Fibroblast of lung (primary cell): ENCODE data around the gene C10orf90. TPM values are rescaled to one million over a fixed set of nuclear protein-coding genes. Genes with fewer than 3 reads are reported as not detected.

Source experiments
- DNase-seq, 2 donors: peaks; one replicate each; pipeline versions ENCODE4 v3.0.0 to v3.0.0-alpha.2; 2010; ENCODE audit warnings: low read depth in 2 of 2
- H2AFZ ChIP-seq: 2 replicates; pipeline ENCODE4 v1.5.1; 2012; ENCODE audit warnings: low read length, control low read depth, inconsistent platforms
- H3K27ac ChIP-seq: 2 replicates; pipeline ENCODE4 v1.5.1; 2011; ENCODE audit warnings: low read length, control low read depth; ENCODE audit not compliant: insufficient read depth
- H3K27me3 ChIP-seq: 2 replicates; pipeline ENCODE4 v1.5.1; 2011; ENCODE audit warnings: mild to moderate bottlenecking, low read length; ENCODE audit not compliant: control insufficient read depth, insufficient read depth
- H3K36me3 ChIP-seq: 2 replicates; pipeline ENCODE4 v1.5.1; 2011; ENCODE audit warnings: low read length; ENCODE audit not compliant: control insufficient read depth, insufficient read depth
- H3K4me1 ChIP-seq: 2 replicates; pipeline ENCODE4 v1.5.1; 2011; ENCODE audit warnings: low read length; ENCODE audit not compliant: control insufficient read depth, insufficient read depth; ENCODE audit errors: extremely low read depth
- H3K4me2 ChIP-seq: 2 replicates; pipeline ENCODE4 v1.5.1; 2011; ENCODE audit warnings: low read length, control low read depth; ENCODE audit not compliant: insufficient read depth; ENCODE audit errors: extremely low read depth
- H3K4me3 ChIP-seq, 4 experiments: fragments of 200-600 bp in 1 of 4; sonication (generic) in 1 of 4; replicated peaks in 1 of 4; 2 replicates each; pipeline ENCODE4 v1.5.1; 2011 to 2016; ENCODE audit warnings: low read length in 4 of 4, low read depth in 3 of 4, mild to moderate bottlenecking in 3 of 4, control low read depth in 2 of 4, inconsistent platforms in 1 of 4, mixed read lengths in 1 of 4; ENCODE audit not compliant: insufficient read depth in 1 of 4; ENCODE audit errors: control extremely low read depth in 1 of 4
- H3K79me2 ChIP-seq: 2 replicates; pipeline ENCODE4 v1.5.1; 2012; ENCODE audit warnings: mild to moderate bottlenecking, low read length, inconsistent platforms; ENCODE audit not compliant: control insufficient read depth, insufficient read depth
- H3K9ac ChIP-seq: 2 replicates; pipeline ENCODE4 v1.5.1; 2011; ENCODE audit warnings: mild to moderate bottlenecking, low read length, control low read depth; ENCODE audit not compliant: insufficient read depth
- H3K9me3 ChIP-seq: 2 replicates; pipeline ENCODE4 v1.5.1; 2012; ENCODE audit warnings: low read depth, low read length; ENCODE audit not compliant: control insufficient read depth, insufficient read depth
- H4K20me1 ChIP-seq: 2 replicates; pipeline ENCODE4 v1.5.1; 2011; ENCODE audit warnings: low read length; ENCODE audit not compliant: control insufficient read depth, insufficient read depth; ENCODE audit errors: extremely low read depth
- EZH2 ChIP-seq: IDR thresholded peaks from 2 replicates; pipeline ENCODE4 v1.5.1; 2012; ENCODE audit warnings: low read length, control low read depth, mild to moderate bottlenecking; ENCODE audit errors: missing control alignments
- polyA plus RNA-seq, 2 donors: library from polyadenylated mRNA; depleted of rRNA in 1 of 2; stranded (reverse) in 1 of 2; unstranded in 1 of 2; fragments of >200 nt; gene quantifications; 2 replicates each; pipeline ENCODE4 v1.2.1, GENCODE V29; 2011 to 2012; ENCODE audit warnings: missing spikeins in 1 of 2
- total RNA-seq: library from RNA; depleted of rRNA; stranded (reverse); fragments of >200 nt; gene quantifications from 2 replicates; pipeline ENCODE4 v1.2.1, GENCODE V29; 2014
- TF ChIP-seq, protein P1 (sequence below), 2 donors: IDR thresholded peaks in 1 of 2; conservative IDR thresholded peaks in 1 of 2; 1 replicate in 1 of 2; 2 replicates in 1 of 2; pipeline ENCODE4 v1.5.1; 2011 to 2012; ENCODE audit warnings: low read length in 2 of 2, control low read depth in 1 of 2, inconsistent platforms in 1 of 2, low read depth in 1 of 2, mild to moderate bottlenecking in 1 of 2

The C10orf90 gene
- total and polyA plus RNA-seq, 2 donors (not counting 1 experiment from before 2014, with no cell fraction given): 0.17 to 0.65 TPM

DNA sequence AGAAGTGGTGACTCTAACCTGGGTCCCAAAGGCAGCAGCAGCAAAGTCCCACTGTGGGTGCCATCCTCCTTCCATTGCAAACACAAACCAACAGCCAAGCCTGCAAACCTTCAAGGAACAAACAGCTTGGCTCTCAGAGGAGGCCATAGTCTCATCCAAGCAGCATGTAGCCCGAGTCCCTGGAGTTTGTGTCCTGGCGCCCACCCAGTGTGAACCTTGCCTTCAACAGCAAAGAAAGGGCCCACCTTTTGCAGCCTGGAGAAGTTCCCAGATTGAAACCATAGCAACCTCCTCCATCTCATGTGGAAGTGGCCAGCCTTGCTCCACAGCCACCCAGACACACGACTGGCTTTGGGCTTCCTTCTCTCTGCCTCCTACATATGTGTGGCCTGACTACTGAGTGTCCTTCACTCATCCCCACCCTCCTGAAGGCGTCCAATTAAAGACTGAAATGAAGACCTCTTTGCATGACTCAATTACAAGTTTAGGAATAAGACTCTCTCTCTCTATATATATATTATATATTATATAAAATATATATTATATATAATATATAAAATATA, 106.1 kb downstream of the C10orf90 start:
- Histone ChIP-seq H3K4me1 (no peaks in the 10 kb centered on the region), H4K20me1 (no peaks in the 10 kb centered on the region), H3K27ac (no peak overlapping the region), H3K27me3 (peaks cover 6% of the 10 kb centered on the region), H3K4me2 (no peak overlapping the region), H2AFZ (no peak overlapping the region), H3K79me2 (no peaks in the 10 kb centered on the region), H3K9me3 (no peaks in the 10 kb centered on the region), H3K36me3 (no peaks in the 10 kb centered on the region), H3K9ac (no peak overlapping the region), H3K4me3 (no peak overlapping the region)
- DNase-seq: no peak
- TF ChIP-seq, protein P1, sequence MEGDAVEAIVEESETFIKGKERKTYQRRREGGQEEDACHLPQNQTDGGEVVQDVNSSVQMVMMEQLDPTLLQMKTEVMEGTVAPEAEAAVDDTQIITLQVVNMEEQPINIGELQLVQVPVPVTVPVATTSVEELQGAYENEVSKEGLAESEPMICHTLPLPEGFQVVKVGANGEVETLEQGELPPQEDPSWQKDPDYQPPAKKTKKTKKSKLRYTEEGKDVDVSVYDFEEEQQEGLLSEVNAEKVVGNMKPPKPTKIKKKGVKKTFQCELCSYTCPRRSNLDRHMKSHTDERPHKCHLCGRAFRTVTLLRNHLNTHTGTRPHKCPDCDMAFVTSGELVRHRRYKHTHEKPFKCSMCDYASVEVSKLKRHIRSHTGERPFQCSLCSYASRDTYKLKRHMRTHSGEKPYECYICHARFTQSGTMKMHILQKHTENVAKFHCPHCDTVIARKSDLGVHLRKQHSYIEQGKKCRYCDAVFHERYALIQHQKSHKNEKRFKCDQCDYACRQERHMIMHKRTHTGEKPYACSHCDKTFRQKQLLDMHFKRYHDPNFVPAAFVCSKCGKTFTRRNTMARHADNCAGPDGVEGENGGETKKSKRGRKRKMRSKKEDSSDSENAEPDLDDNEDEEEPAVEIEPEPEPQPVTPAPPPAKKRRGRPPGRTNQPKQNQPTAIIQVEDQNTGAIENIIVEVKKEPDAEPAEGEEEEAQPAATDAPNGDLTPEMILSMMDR (conservative IDR thresholded peaks at IDR 0.05 in 1 of 2, IDR thresholded peaks at IDR 0.05 in 1 of 2; ENCODE audit: low read depth in 1 of 2, low read length in 2 of 2): no peak
- no peak for TF ChIP-seq EZH2

DNA sequence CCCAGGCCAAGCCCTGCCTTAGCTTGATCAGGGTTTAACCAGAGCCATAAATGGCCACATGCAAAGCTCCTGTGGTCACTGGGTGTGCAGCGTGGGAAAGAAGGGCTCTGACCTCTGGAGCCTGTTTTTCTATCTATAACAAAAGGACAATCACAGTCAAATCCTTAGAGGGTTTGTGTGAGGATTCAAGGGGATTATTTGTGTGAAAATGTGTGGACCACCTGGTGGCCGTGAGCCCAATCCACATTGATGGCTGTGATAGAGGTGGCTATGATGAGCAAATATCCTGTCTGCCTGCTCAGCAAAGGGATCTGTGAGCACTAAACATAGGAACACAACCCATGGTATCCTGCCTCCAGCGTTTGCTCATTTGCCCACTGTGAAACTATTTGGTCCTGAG, 107.1 kb downstream of the C10orf90 start:
- H3K4me3 ChIP-seq: no peak overlapping the region
- no peaks in the 10 kb centered on the region for H3K4me1 ChIP-seq
- no peak for TF ChIP-seq EZH2
- TF ChIP-seq, protein P1 (conservative IDR thresholded peaks at IDR 0.05 in 1 of 2, IDR thresholded peaks at IDR 0.05 in 1 of 2; ENCODE audit: low read depth in 1 of 2, low read length in 2 of 2): no peak
- H3K4me2 ChIP-seq: no peak overlapping the region
- no peak overlapping the region for H3K9ac ChIP-seq
- no peak overlapping the region for H2AFZ ChIP-seq
- DNase-seq: no peak
- no peaks in the 10 kb centered on the region for H3K36me3 ChIP-seq
- H3K9me3 ChIP-seq: no peaks in the 10 kb centered on the region
- no peak overlapping the region for H3K27ac ChIP-seq
- H3K27me3 ChIP-seq: peaks cover 6% of the 10 kb centered on the region
- no peaks in the 10 kb centered on the region for H3K79me2 ChIP-seq
- no peaks in the 10 kb centered on the region for H4K20me1 ChIP-seq

DNA sequence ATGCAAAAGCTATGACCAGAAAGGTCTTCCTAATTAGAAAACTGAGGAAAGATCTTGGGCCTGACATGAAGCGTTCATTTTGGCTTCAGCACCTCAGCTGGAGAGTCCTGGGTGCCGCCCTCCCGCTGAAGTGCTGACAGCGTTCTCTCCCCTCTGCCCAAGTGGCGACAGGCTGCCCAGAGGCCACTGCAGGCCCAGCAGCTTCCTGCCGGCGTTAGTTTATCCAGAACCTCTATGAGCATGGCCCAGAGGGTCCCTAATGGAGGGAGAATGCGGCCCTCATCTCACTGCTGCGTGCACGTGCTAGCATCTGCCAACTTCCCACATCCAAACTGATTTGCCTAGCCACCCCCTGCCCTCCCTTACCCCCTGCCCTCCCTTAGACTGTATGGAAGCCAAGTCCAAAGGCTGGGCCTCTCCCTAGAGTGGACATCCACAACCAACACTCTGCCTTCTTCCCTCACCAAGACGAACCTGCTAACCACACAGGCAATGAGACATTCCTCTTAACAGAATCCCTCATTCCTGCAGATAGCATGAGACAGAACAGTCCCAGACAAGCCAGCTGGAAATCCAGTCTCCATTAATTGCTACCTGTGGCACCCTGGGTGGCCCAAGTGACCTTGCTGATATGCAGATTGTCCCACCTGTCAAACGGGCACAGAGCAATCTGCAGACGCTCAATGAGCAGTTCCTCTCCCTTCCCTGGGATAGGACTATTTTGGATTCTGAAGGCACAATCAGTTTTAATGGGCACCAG, 108.4 kb downstream of the C10orf90 start:
- H3K9me3 ChIP-seq: no peaks in the 10 kb centered on the region
- H4K20me1 ChIP-seq: no peaks in the 10 kb centered on the region
- H3K9ac ChIP-seq: no peak overlapping the region
- H3K27me3 ChIP-seq: peaks cover 6% of the 10 kb centered on the region
- TF ChIP-seq, protein P1 (conservative IDR thresholded peaks at IDR 0.05 in 1 of 2, IDR thresholded peaks at IDR 0.05 in 1 of 2; ENCODE audit: low read depth in 1 of 2, low read length in 2 of 2): no peak
- TF ChIP-seq EZH2: no peak
- H3K36me3 ChIP-seq: no peaks in the 10 kb centered on the region
- no peak overlapping the region for H3K4me3 ChIP-seq
- H3K4me1 ChIP-seq: no peaks in the 10 kb centered on the region
- H3K27ac ChIP-seq: no peak overlapping the region
- DNase-seq: peak in 1 of 2 donors; percentile 16
- H3K4me2 ChIP-seq: no peak overlapping the region
- H3K79me2 ChIP-seq: no peaks in the 10 kb centered on the region
- no peak overlapping the region for H2AFZ ChIP-seq
